ENCODE results near the gene INHBA. TPM values are rescaled to one million over a fixed set of nuclear protein-coding genes. Genes with fewer than 3 reads are reported as not detected.

INHBA gene
- total and polyA plus RNA-seq, 9 of the 15 experiments (the other 6 are each of a cell fraction or from before 2014, with no cell fraction given): 0.02 to 0.04 TPM; not detected in 7

GRCh38 chr7:41705109-41705901 is 2.4 kb upstream of the INHBA start:
- intact Hi-C loops (cut with micrococcal nuclease) (no loop called here), in situ Hi-C loops (cut with MboI) (no loop called here)
- Histone ChIP-seq H3K9me1 (ENCODE audit: control insufficient read depth, insufficient read depth, low read length) (no peaks in the 10 kb centered on the region), H4K20me1 (replicated peaks; ENCODE audit: control insufficient read depth, insufficient read depth, low read length) (no peaks in the 10 kb centered on the region), H3K27ac (ENCODE audit: extremely low read depth, low read depth, low read length) (no peak overlapping the region), H2AFZ (ENCODE audit: low read depth, low read length) (peak overlapping the region; percentile 66; the same call in 1 of the 2 replicates), H3K9me3 (replicated peaks; ENCODE audit: control insufficient read depth, insufficient read depth, low read depth, low read length) (no peaks in the 10 kb centered on the region), H3K4me2 (ENCODE audit: insufficient read depth, low read length) (peak overlapping the region; percentile 25; the same call in 1 of the 2 replicates), H3K79me2 (ENCODE audit: control insufficient read depth, insufficient read depth, low read length) (no peaks in the 10 kb centered on the region), H3K4me3 (no peak overlapping the region), H3K4me1 (replicated peaks in 1 of 2; ENCODE audit: control insufficient read depth in 2 of 2, insufficient read depth in 2 of 2, low read length in 2 of 2) (peaks cover 0 to 7% of the 10 kb centered on the region in 2 experiments; a peak in 1 of 5 replicates), H3K27me3 (ENCODE audit: control insufficient read depth in 2 of 2, insufficient read depth in 2 of 2, low read length in 2 of 2) (peaks cover 0 to 5% of the 10 kb centered on the region in 2 experiments; a peak in 1 of 5 replicates), H3K9ac (ENCODE audit: insufficient read depth in 1 of 2, low read depth in 2 of 2, low read length in 2 of 2) (no peak overlapping the region), H3K36me3 (ENCODE audit: control insufficient read depth, insufficient read depth, low read length) (no peaks in the 10 kb centered on the region)
- CTCF ChIA-PET (ENCODE audit: low intra/inter-chr PET ratio): no interaction called here
- DNase-seq (ENCODE audit: extremely low read depth in 1 of 4, low spot score in 3 of 4): peak; percentile 25 to 54 (median 38)
- BruUV-seq (replicated peaks): no TSS peak
- TF ChIP-seq RAD21 (CRISPR knock-in tag; conservative IDR thresholded peaks at IDR 0.05 in 1 of 2, IDR thresholded peaks at IDR 0.05 in 1 of 2) (peak in 1 of 2 experiments; percentile 30; a peak in 1 of 4 replicates), ZNF507 (tag; conservative IDR thresholded peaks at IDR 0.05) (no peak), ZNF41 (CRISPR knock-in tag; conservative IDR thresholded peaks at IDR 0.05) (no peak), ZNF766 (CRISPR knock-in tag; conservative IDR thresholded peaks at IDR 0.05) (no peak), PPARD (CRISPR knock-in tag; IDR thresholded peaks at IDR 0.05) (no peak), ZNF77 (CRISPR knock-in tag; IDR thresholded peaks at IDR 0.05) (no peak), SMAD4 (CRISPR knock-in tag; conservative IDR thresholded peaks at IDR 0.05) (no peak), ZNF740 (CRISPR knock-in tag; IDR thresholded peaks at IDR 0.05) (no peak), ZNF740 (tag; IDR thresholded peaks at IDR 0.05) (peak in 1 of 2 experiments; percentile 29; a peak in 1 of 4 replicates), CTCF (IDR thresholded peaks at IDR 0.05 in 2 of 3, conservative IDR thresholded peaks at IDR 0.05 in 1 of 3; ENCODE audit: insufficient read depth in 2 of 3, low read depth in 1 of 3, low read length in 3 of 3) (peak; percentile 18 to 38 (median 34); a peak in 3 of 6 replicates), ATF1 (CRISPR knock-in tag; IDR thresholded peaks at IDR 0.05) (no peak), ATF1 (tag; IDR thresholded peaks at IDR 0.05) (no peak), MEF2D (tag; conservative IDR thresholded peaks at IDR 0.05; ENCODE audit: low read depth) (no peak)
- no peak for FAIRE-seq
- POLR2A ChIA-PET: interaction anchor here (0.6 kb wide), 1 partner anchor 26 kb away, joined by 3 read pairs; no protein-coding TSS in a partner anchor
- 4% methylated on average over 32 of the region's 42 CpGs for WGBS (ENCODE audit: insufficient coverage, low coverage, missing lambda C conversion rate)
- peak; percentile 98 for ATAC-seq
